ENCODE data around the gene TRAPPC10.

TRAPPC10 gene

DNA sequence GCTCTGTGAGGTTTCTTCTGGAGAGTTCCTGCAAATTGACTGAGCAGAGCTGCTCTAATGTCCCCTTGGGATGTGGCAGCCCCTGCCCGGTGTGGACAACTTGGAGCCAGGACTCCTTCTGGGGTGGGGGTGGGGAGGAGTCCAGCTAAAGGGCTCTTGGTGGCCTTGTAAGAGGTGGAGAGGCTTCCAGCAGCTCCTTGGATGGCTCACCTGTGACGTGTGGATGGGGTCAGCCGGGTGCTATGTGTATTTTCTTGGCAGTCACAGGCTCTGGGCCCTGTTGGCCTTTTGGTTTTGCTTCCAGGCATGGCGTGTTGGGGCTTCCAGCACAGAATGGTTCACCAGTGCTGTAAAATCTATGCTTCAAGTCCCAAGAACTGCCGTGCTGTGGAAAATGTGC, 38.2 kb downstream of the TRAPPC10 start:
- H3K9ac ChIP-seq (ENCODE audit: low read depth, low read length), result no peak overlapping the region
- no peaks in the 10 kb centered on the region for H3K9me3 ChIP-seq (ENCODE audit: control insufficient read depth, insufficient read depth, low read length)
- no peak overlapping the region for H3K4me3 ChIP-seq (ENCODE audit: low read depth, low read length)
- peaks cover 5% of the 10 kb centered on the region for H3K36me3 ChIP-seq (ENCODE audit: control insufficient read depth, insufficient read depth, low read length)
- H3K27me3 ChIP-seq (ENCODE audit: control insufficient read depth, insufficient read depth, low read length), result no peaks in the 10 kb centered on the region
- no peaks in the 10 kb centered on the region for H3K4me1 ChIP-seq (ENCODE audit: control insufficient read depth, insufficient read depth, low read length)

DNA sequence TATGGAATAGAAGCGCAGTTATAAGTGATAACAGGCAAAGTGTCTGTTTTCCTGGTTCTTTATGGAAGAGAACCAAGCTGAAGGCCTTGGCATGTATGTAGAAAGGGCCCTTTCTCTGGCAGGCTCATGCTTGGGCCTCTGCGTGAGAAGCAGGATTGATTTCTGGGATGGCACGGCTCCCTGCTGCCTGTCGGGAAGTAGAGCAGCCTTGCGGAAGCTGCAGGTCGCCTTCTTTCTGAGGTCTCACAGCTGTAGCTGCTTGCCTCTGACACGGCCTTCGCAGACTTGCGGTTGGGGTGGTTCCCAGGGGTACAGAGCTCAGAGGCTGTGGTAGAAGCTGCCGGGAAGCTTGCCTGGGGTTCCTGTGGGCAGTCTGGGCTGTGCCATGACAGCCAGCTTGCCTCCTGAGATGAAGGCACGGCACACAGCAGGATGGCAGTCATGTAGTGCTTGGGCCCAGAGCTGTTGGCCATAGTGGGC, 39.4 kb downstream of the TRAPPC10 start:
- peaks cover 11% of the 10 kb centered on the region for H3K36me3 ChIP-seq (ENCODE audit: control insufficient read depth, insufficient read depth, low read length)
- no peaks in the 10 kb centered on the region for H3K9me3 ChIP-seq (ENCODE audit: control insufficient read depth, insufficient read depth, low read length)
- no peak overlapping the region for H3K4me3 ChIP-seq (ENCODE audit: low read depth, low read length)
- no peak overlapping the region for H3K9ac ChIP-seq (ENCODE audit: low read depth, low read length)
- no peaks in the 10 kb centered on the region for H3K27me3 ChIP-seq (ENCODE audit: control insufficient read depth, insufficient read depth, low read length)
- H3K4me1 ChIP-seq (ENCODE audit: control insufficient read depth, insufficient read depth, low read length), result no peaks in the 10 kb centered on the region

DNA sequence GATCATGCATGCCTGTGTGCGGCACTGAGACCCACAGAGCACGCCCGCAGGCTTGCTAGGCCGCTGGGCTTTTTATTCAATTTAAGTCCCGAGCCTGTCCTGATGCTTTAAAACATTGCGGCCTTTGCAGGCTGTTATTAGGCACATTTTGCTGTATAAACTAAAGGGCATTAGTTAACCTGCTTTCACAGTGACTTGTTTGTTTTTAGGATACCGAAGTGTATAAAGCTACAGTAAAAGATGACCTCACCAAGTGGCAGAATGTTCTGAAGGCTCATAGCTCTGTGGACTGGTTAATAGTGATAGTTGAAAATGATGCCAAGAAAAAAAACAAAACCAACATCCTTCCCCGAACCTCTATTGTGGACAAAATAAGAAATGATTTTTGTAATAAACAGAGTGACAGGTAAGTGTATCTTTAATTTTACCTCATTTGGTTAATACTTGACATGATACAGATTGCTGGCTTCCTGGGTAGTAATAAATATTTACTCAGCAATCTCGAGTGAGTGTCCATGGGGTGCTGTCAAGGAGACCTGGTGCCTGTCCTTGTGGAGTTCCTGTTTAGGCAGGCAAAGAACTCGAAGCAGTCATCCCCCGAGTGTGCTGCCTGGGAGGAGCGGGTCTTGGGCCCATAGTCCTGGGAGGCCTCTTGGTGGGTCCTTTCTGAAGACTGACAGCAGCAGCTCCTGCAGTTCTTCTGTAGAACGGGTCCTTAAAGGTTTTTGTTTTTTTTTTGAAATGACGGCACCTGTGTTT, 40.1 kb downstream of the TRAPPC10 start:
- H3K4me3 ChIP-seq (ENCODE audit: low read depth, low read length), result no peak overlapping the region
- no peaks in the 10 kb centered on the region for H3K9me3 ChIP-seq (ENCODE audit: control insufficient read depth, insufficient read depth, low read length)
- H3K27me3 ChIP-seq (ENCODE audit: control insufficient read depth, insufficient read depth, low read length), result no peaks in the 10 kb centered on the region
- H3K36me3 ChIP-seq (ENCODE audit: control insufficient read depth, insufficient read depth, low read length), result peaks cover 11% of the 10 kb centered on the region
- H3K9ac ChIP-seq (ENCODE audit: low read depth, low read length), result no peak overlapping the region
- H3K4me1 ChIP-seq (ENCODE audit: control insufficient read depth, insufficient read depth, low read length), result no peaks in the 10 kb centered on the region

DNA sequence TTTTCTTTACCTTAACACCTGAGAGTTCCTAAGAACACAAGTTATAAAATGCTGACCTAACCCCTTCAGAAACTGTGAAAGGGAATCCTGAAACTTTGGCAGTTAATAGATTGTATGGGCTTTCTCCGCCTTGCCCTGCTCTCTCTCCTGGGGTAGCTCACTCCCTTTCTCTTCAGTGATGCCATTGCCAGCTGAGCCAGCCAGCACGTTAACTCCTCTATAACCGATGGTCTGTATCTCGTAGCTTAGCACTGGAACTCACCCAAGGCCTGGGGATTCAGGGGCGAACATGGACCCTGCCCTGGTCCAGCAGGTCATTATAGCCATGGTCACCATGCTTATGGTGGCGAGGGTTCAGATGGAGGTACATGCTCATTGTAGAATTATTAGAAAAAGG, 40.7 kb downstream of the TRAPPC10 start:
- Histone ChIP-seq H3K9ac (ENCODE audit: low read depth, low read length) (no peak overlapping the region), H3K4me1 (ENCODE audit: control insufficient read depth, insufficient read depth, low read length) (no peaks in the 10 kb centered on the region), H3K36me3 (ENCODE audit: control insufficient read depth, insufficient read depth, low read length) (peaks cover 10% of the 10 kb centered on the region), H3K9me3 (ENCODE audit: control insufficient read depth, insufficient read depth, low read length) (no peaks in the 10 kb centered on the region), H3K27me3 (ENCODE audit: control insufficient read depth, insufficient read depth, low read length) (no peaks in the 10 kb centered on the region), H3K4me3 (ENCODE audit: low read depth, low read length) (no peak overlapping the region)

DNA sequence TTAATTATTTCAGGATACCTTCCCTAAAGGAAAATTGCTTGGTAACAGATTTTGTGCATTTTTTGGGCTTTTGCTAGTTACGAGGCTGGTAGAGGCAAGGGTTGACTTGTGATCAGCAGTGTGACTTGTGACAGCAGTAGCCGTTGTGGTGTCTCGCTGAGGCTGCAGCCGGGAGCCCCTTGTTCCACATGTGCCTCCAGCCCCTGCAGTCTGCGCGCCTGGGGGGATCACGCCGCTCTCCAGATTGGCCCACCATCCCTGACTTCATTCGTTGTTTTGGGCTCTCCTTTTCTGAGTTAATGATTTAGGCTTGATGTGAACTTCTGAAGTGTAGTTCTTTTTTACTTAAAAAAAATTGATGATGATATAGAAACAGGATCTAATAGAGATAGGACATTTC, 41.5 kb downstream of the TRAPPC10 start:
- Histone ChIP-seq H3K36me3 (ENCODE audit: control insufficient read depth, insufficient read depth, low read length) (peaks cover 6% of the 10 kb centered on the region), H3K4me3 (ENCODE audit: low read depth, low read length) (no peak overlapping the region), H3K9ac (ENCODE audit: low read depth, low read length) (no peak overlapping the region), H3K9me3 (ENCODE audit: control insufficient read depth, insufficient read depth, low read length) (no peaks in the 10 kb centered on the region), H3K27me3 (ENCODE audit: control insufficient read depth, insufficient read depth, low read length) (no peaks in the 10 kb centered on the region), H3K4me1 (ENCODE audit: control insufficient read depth, insufficient read depth, low read length) (no peaks in the 10 kb centered on the region)

GRCh38 chr21:44054710-44055109, 42.6 kb downstream of the TRAPPC10 start:
- Histone ChIP-seq H3K36me3 (ENCODE audit: control insufficient read depth, insufficient read depth, low read length) (peaks cover 6% of the 10 kb centered on the region), H3K4me3 (ENCODE audit: low read depth, low read length) (no peak overlapping the region), H3K9ac (ENCODE audit: low read depth, low read length) (no peak overlapping the region), H3K4me1 (ENCODE audit: control insufficient read depth, insufficient read depth, low read length) (no peaks in the 10 kb centered on the region), H3K27me3 (ENCODE audit: control insufficient read depth, insufficient read depth, low read length) (no peaks in the 10 kb centered on the region), H3K9me3 (ENCODE audit: control insufficient read depth, insufficient read depth, low read length) (no peaks in the 10 kb centered on the region)

- Histone ChIP-seq H3K9ac (ENCODE audit: low read depth, low read length) (no peak overlapping the region), H3K27me3 (ENCODE audit: control insufficient read depth, insufficient read depth, low read length) (no peaks in the 10 kb centered on the region), H3K4me1 (ENCODE audit: control insufficient read depth, insufficient read depth, low read length) (no peaks in the 10 kb centered on the region), H3K4me3 (ENCODE audit: low read depth, low read length) (no peak overlapping the region), H3K36me3 (ENCODE audit: control insufficient read depth, insufficient read depth, low read length) (peaks cover 6% of the 10 kb centered on the region), H3K9me3 (ENCODE audit: control insufficient read depth, insufficient read depth, low read length) (no peaks in the 10 kb centered on the region)
Measured at GRCh38 chr21:44057055-44057454, 44.9 kb downstream of the TRAPPC10 start.

DNA sequence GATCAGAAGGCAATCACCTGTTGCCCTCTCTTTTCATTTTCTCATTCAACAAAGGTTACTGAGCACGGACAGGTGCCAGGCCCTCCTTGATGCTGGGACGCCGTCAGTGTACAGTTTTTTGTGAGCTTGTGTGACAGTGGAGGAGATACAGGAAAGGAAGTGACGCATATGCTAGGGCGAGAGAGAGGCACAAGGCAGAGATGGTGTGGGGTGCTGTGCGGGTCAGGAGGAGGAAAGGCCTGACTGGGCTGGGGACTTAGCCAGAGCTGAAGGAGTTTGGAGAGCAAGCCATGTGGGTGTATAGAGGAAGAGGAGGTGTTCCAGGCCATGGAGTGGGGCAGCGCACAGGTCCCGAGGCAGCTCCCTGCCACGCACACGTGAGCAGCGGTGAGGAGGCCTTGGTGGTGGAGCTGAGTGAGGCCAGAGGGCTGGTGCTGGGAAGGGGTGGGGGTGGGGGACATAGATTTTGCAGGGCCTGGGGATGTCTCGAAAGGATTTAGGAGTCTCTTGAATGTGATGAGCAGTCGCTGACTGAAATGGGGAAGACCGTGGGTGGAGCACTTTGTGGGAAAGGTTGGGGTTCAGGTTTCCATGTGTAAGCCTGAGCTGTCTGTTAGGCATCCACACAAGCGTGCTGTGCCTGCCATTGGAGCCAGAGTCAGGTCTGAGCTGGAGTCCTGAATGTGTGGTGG, 46.0 kb downstream of the TRAPPC10 start:
- Histone ChIP-seq H3K27me3 (ENCODE audit: control insufficient read depth, insufficient read depth, low read length) (no peaks in the 10 kb centered on the region), H3K9ac (ENCODE audit: low read depth, low read length) (no peak overlapping the region), H3K36me3 (ENCODE audit: control insufficient read depth, insufficient read depth, low read length) (peaks cover 7% of the 10 kb centered on the region), H3K4me1 (ENCODE audit: control insufficient read depth, insufficient read depth, low read length) (no peaks in the 10 kb centered on the region), H3K9me3 (ENCODE audit: control insufficient read depth, insufficient read depth, low read length) (no peaks in the 10 kb centered on the region), H3K4me3 (ENCODE audit: low read depth, low read length) (no peak overlapping the region)

DNA sequence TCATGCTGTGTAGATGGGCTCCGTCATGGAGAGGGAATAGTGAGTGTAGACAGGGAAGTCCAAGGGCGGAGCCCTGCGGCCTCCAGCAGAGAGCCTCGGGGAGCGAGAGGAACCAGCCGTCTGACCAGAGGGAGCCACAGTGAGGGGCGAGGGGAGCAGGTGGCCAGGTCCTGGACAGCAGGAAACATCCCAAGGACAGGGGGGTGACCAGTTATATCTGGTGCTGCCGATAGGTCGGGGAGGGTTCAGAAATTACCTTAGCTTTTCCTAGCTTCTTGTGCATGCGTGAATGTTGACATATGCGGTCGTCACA, 46.5 kb downstream of the TRAPPC10 start:
- peaks cover 12% of the 10 kb centered on the region for H3K36me3 ChIP-seq (ENCODE audit: control insufficient read depth, insufficient read depth, low read length)
- H3K4me1 ChIP-seq (ENCODE audit: control insufficient read depth, insufficient read depth, low read length), result no peaks in the 10 kb centered on the region
- no peaks in the 10 kb centered on the region for H3K9me3 ChIP-seq (ENCODE audit: control insufficient read depth, insufficient read depth, low read length)
- H3K4me3 ChIP-seq (ENCODE audit: low read depth, low read length), result no peak overlapping the region
- no peaks in the 10 kb centered on the region for H3K27me3 ChIP-seq (ENCODE audit: control insufficient read depth, insufficient read depth, low read length)
- H3K9ac ChIP-seq (ENCODE audit: low read depth, low read length), result no peak overlapping the region

DNA sequence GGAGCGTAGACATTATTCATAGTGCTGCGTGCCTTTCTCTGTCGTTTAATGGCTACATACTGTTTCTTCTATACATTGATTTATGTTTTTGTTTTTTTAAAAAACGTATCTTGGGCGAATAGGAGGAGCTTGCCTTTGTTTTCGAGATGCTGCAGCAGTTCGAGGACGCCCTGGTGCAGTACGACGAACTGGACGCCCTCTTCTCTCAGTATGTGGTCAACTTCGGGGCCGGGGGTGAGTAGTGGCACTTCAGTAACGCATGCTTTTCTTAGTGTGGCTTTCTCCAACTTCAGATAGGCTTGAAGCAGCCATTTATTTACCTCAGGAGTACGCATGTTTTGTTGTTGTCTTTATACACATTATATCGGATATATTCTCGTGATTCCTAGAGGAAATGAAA, 46.9 kb downstream of the TRAPPC10 start:
- Histone ChIP-seq H3K27me3 (ENCODE audit: control insufficient read depth, insufficient read depth, low read length) (no peaks in the 10 kb centered on the region), H3K4me1 (ENCODE audit: control insufficient read depth, insufficient read depth, low read length) (no peaks in the 10 kb centered on the region), H3K9ac (ENCODE audit: low read depth, low read length) (no peak overlapping the region), H3K9me3 (ENCODE audit: control insufficient read depth, insufficient read depth, low read length) (no peaks in the 10 kb centered on the region), H3K36me3 (ENCODE audit: control insufficient read depth, insufficient read depth, low read length) (peaks cover 12% of the 10 kb centered on the region), H3K4me3 (ENCODE audit: low read depth, low read length) (no peak overlapping the region)

DNA sequence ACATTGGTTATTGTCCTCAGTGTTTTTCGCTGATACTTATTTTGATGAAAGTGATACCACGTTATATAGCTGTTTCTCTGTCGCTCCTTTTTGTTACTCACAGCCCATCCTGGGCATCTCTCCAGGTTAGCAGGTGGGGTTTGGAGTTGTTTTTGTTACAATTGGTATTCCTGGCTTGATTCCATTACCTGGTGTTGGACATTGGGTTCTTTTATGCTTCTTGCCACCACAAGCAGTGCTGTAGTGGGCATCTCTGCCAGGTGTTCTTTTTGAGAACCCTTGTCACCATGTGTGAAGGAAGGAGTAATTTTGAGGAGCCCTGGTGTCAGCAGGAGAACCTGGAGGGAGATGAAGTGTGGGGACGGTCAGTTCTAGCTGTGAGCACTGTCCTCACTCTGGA, 47.6 kb downstream of the TRAPPC10 start:
- H3K36me3 ChIP-seq (ENCODE audit: control insufficient read depth, insufficient read depth, low read length), result peaks cover 12% of the 10 kb centered on the region
- H3K4me1 ChIP-seq (ENCODE audit: control insufficient read depth, insufficient read depth, low read length), result no peaks in the 10 kb centered on the region
- H3K4me3 ChIP-seq (ENCODE audit: low read depth, low read length), result no peak overlapping the region
- H3K27me3 ChIP-seq (ENCODE audit: control insufficient read depth, insufficient read depth, low read length), result no peaks in the 10 kb centered on the region
- no peak overlapping the region for H3K9ac ChIP-seq (ENCODE audit: low read depth, low read length)
- H3K9me3 ChIP-seq (ENCODE audit: control insufficient read depth, insufficient read depth, low read length), result no peaks in the 10 kb centered on the region

DNA sequence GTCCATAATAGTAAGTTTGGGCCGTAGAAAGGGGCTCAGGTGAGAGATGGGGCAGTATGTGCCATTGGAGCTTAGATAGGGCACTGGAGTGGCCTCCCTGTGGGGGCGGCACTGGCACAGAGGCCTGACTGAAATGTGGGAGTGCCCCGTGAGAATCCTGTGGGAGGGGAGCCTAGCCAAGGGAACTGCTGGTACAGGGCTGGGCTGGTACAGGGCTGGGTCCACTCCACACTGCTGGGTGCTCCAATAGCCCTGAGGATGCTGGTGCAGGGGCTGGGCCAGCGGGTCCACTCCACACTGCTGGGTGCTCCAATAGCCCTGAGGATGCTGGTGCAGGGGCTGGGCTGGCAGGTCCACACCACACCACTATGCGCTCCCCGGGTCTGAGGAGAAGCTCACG, 50.3 kb downstream of the TRAPPC10 start:
- Histone ChIP-seq H3K27me3 (ENCODE audit: control insufficient read depth, insufficient read depth, low read length) (no peaks in the 10 kb centered on the region), H3K9me3 (ENCODE audit: control insufficient read depth, insufficient read depth, low read length) (no peaks in the 10 kb centered on the region), H3K4me3 (ENCODE audit: low read depth, low read length) (no peak overlapping the region), H3K9ac (ENCODE audit: low read depth, low read length) (no peak overlapping the region), H3K36me3 (ENCODE audit: control insufficient read depth, insufficient read depth, low read length) (peaks cover 13% of the 10 kb centered on the region), H3K4me1 (ENCODE audit: control insufficient read depth, insufficient read depth, low read length) (no peaks in the 10 kb centered on the region)
